ENCODE data around the gene CRYBG3.

DNA sequence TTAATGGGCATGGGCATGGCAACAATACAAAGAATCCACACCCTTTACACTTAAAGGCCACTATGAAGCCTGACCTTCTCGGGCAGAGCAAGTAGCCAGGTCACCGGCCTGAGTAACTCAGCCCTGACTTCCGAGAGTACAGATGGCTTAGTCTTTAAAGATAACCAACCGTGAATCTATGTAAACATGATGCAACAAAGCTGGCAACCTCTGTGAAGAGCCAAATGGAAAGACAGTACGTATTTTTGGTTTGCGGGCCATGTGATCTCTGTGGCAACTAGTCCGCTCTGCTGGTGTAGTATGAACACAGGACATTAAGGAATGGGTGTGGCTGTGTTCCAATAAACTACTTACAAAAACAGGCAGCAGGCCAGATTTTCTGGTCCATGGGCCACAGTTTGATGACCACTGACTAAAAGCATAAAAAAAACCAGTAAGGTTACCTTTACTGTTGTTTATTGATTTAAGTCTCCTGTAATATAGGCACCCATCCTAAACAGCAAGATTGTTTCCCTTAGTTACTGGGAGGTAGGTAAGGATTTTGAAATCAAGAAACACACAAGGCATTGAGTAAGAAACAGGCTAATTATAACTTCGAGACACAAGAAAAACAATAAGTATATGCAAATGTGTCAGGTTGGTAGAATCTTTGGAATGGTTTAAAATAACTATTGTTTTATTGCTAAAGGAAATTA lies 136.0 kb downstream of the CRYBG3 start:
- TF ChIP-seq, protein P1, sequence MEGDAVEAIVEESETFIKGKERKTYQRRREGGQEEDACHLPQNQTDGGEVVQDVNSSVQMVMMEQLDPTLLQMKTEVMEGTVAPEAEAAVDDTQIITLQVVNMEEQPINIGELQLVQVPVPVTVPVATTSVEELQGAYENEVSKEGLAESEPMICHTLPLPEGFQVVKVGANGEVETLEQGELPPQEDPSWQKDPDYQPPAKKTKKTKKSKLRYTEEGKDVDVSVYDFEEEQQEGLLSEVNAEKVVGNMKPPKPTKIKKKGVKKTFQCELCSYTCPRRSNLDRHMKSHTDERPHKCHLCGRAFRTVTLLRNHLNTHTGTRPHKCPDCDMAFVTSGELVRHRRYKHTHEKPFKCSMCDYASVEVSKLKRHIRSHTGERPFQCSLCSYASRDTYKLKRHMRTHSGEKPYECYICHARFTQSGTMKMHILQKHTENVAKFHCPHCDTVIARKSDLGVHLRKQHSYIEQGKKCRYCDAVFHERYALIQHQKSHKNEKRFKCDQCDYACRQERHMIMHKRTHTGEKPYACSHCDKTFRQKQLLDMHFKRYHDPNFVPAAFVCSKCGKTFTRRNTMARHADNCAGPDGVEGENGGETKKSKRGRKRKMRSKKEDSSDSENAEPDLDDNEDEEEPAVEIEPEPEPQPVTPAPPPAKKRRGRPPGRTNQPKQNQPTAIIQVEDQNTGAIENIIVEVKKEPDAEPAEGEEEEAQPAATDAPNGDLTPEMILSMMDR (IDR thresholded peaks at IDR 0.05) = no peak
- no peak for TF ChIP-seq POLR2A (IDR thresholded peaks at IDR 0.05)
